OCI-LY1 (cell line): ENCODE data around the gene IFITM2.

Experiments used
- CTCF ChIP-seq: fragments of 200-600 bp; sonication (generic), shearing (Covaris generic); IDR thresholded peaks from 2 replicates; pipeline ENCODE4 v1.5.1; 2017; ENCODE audit warnings: mild to moderate bottlenecking, antibody characterized with exemption, low read length, moderate library complexity, mixed read lengths
- EZH2 ChIP-seq: fragments of 200-600 bp; sonication (generic), shearing (Covaris generic); IDR thresholded peaks from 2 replicates; pipeline ENCODE4 v1.8.0; 2017; ENCODE audit warnings: borderline replicate concordance, mixed run types, mild to moderate bottlenecking, antibody characterized with exemption, low read length, moderate library complexity, mixed read lengths

- TF ChIP-seq CTCF, result no peak
- TF ChIP-seq EZH2, result no peak
These were observed 50.0 kb downstream of the IFITM2 start for GRCh38 chr11:357582-357981.
